Neural crest cell (in vitro differentiated cells): ENCODE measurements around the gene XIST. TPM values are rescaled to one million over a fixed set of nuclear protein-coding genes. Genes with fewer than 3 reads are reported as not detected.

Source experiments
- DNase-seq: peaks from one replicate; pipeline ENCODE4 v3.0.0; 2021; ENCODE audit warnings: low read depth, mixed read lengths, low spot score
- H3K27ac Mint-ChIP-seq: one replicate; pipeline ENCODE4 v1.8.0; 2021; ENCODE audit warnings: mild to moderate bottlenecking, mixed read lengths; ENCODE audit not compliant: unreplicated experiment
- H3K27me3 Mint-ChIP-seq: 2 replicates; pipeline ENCODE4 v1.8.0; 2021; ENCODE audit warnings: low read depth, mild to moderate bottlenecking, mixed read lengths
- H3K36me3 Mint-ChIP-seq: 2 replicates; pipeline ENCODE4 v1.8.0; 2021; ENCODE audit warnings: low read depth, mild to moderate bottlenecking, mixed read lengths
- H3K4me1 Mint-ChIP-seq: 2 replicates; pipeline ENCODE4 v1.8.0; 2021; ENCODE audit warnings: mixed read lengths
- H3K4me3 Mint-ChIP-seq: one replicate; pipeline ENCODE4 v1.8.0; 2021; ENCODE audit warnings: mild to moderate bottlenecking, mixed read lengths
- H3K9me3 Mint-ChIP-seq: 2 replicates; pipeline ENCODE4 v1.8.0; 2021; ENCODE audit warnings: mixed read lengths
- total RNA-seq: library from RNA; stranded (reverse); gene quantifications from 2 replicates; pipeline ENCODE4 v1.2.1, GENCODE V29; 2021
- TF ChIP-seq, protein P1 (sequence below): fragments of 200-600 bp; sonication (generic); conservative IDR thresholded peaks from 2 replicates; pipeline ENCODE4 v1.5.0; 2021; ENCODE audit warnings: antibody characterized with exemption, mild to moderate bottlenecking

XIST gene
- total RNA-seq, 1 donor from 2014 or later = not detected

DNA sequence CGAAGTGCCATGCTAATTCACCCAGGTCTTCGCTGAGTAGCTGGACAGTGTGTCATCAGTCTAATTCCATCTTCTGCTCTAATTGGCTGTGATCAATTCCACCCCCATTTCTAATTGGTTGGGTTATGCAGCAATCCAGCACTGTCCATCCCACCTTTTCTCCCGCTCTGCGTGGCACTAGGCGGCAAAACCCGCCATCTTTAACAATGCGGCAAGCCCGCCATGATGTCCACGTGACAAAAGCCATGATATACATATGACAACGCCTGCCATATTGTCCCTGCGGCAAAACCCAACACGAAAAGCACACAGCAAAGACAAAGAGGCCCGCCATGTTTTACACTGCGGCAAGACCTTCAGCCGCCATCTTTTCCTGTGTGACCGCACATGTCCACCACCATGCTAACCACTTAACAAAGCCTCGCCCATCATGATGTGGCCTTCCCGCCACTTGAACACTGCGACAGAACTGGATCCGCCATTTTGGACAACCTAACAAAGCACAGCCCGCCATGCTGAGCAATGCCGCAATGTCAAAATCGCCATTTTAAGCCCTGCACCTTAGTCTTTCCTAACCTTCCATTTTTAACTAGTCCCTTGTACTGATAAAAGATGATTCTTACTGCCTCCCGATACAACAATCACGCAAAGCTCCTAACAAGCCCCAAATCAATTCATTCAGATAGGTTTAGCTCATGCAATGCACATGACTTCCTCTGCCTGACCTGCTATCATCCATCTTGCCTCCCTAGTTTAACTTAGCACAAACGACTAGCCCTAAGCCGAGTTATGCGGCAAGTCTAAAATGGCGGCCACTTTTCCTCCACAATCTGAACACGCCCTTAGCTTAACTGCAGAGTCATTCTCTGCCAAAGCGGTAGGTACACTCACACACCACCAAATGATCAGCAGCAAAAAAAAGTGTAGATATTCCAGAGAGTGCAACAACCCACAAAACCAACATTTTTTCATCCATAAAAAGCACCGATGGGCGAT is 1.2 kb downstream of the XIST start:
- Mint-ChIP-seq H3K4me3 (no peak overlapping the region), H3K27ac (no peak overlapping the region), H3K4me1 (peaks cover 32% of the 10 kb centered on the region), H3K36me3 (peaks cover 5% of the 10 kb centered on the region), H3K27me3 (no peaks in the 10 kb centered on the region), H3K9me3 (peaks cover 6% of the 10 kb centered on the region)
- TF ChIP-seq, protein P1, sequence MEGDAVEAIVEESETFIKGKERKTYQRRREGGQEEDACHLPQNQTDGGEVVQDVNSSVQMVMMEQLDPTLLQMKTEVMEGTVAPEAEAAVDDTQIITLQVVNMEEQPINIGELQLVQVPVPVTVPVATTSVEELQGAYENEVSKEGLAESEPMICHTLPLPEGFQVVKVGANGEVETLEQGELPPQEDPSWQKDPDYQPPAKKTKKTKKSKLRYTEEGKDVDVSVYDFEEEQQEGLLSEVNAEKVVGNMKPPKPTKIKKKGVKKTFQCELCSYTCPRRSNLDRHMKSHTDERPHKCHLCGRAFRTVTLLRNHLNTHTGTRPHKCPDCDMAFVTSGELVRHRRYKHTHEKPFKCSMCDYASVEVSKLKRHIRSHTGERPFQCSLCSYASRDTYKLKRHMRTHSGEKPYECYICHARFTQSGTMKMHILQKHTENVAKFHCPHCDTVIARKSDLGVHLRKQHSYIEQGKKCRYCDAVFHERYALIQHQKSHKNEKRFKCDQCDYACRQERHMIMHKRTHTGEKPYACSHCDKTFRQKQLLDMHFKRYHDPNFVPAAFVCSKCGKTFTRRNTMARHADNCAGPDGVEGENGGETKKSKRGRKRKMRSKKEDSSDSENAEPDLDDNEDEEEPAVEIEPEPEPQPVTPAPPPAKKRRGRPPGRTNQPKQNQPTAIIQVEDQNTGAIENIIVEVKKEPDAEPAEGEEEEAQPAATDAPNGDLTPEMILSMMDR = no peak
- no peak for DNase-seq

DNA sequence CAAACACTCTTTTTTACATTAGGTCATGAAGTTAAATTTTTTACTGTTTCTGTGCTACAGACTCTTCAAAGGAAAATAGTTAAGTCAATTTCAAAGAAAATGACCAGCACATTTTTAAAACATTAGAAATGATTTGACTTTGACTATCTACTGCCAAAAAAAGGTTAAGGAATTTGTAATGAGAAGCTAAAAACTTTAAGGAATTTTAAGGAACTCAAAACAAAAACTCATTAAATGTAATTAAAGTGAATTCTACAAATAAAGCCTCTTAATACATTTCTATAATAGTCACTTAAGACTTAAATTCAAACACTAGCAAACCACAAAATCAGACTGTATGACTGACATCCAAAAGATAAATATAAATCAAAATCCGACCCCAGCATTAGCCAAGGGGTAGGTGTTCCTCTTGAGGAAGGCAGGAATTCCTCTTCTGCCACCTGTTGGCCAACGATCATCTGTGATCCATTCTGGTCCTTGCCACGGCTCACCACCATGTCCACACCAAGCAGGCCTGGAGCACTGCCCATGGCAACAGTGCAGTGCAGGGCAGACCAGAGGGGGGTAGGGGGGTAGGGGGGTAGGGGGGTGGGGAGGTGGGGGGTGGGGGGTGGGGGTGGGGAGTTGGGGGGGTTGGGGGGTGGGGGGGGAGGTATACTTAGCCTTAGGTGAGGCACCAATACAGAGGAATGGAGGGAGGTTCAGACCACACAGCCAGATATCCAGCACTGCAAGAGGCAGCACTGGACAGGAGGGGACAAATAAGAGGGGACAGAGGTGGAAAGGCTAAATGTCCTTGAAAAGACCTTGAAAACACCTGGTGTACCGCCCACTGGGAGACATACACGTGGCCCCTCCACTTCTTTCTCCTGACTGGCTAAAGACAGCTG is 2.1 kb downstream of the XIST start:
- peaks cover 6% of the 10 kb centered on the region for H3K9me3 Mint-ChIP-seq
- no peak overlapping the region for H3K4me3 Mint-ChIP-seq
- no peak for DNase-seq
- TF ChIP-seq, protein P1 = peak; percentile 41
- no peaks in the 10 kb centered on the region for H3K27me3 Mint-ChIP-seq
- no peak overlapping the region for H3K27ac Mint-ChIP-seq
- H3K4me1 Mint-ChIP-seq = peaks cover 24% of the 10 kb centered on the region
- H3K36me3 Mint-ChIP-seq = peaks cover 5% of the 10 kb centered on the region

DNA sequence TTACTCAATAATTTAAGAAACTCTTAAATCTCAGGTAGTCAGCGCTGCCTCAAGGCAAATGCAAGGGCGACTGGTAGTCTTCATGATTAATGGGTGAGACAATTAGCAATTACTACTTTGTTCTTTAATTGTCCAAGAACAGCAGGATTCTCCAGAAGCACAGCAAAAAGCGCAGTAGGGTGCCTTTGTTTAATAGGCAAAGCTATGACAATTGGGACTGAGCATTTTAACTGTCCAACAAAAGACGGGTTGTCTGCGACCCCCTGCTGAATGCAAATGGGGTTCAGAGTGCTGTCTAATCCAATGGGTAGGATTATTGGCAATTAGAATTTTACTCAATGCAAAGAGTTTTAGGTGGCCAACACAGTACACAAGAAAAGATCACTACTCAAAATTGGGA is 3.4 kb downstream of the XIST start:
- TF ChIP-seq, protein P1 = no peak
- H3K4me1 Mint-ChIP-seq = peaks cover 22% of the 10 kb centered on the region
- H3K27ac Mint-ChIP-seq = no peak overlapping the region
- no peaks in the 10 kb centered on the region for H3K27me3 Mint-ChIP-seq
- H3K9me3 Mint-ChIP-seq = peaks cover 6% of the 10 kb centered on the region
- DNase-seq = no peak
- H3K36me3 Mint-ChIP-seq = peaks cover 5% of the 10 kb centered on the region
- no peak overlapping the region for H3K4me3 Mint-ChIP-seq

DNA sequence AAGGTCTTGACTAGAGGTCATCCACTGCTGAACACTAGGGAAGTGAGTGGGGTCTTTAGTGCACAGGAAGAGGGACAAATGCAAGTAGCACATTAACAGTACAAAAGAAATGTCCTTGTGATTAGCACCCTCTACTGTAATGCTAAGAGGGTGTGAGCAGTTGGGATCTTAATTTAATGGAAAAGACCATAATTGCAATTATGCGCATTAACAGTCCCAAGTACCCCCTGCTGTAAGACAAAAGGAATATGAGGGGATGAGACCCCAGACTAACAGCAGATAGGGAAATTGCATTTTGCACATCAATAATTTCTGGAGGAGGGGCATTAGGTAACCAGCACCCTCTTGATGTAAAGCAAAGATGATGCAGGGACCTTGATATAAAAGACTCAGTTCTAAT is 4.5 kb downstream of the XIST start:
- peaks cover 22% of the 10 kb centered on the region for H3K4me1 Mint-ChIP-seq
- TF ChIP-seq, protein P1 = no peak
- H3K4me3 Mint-ChIP-seq = no peak overlapping the region
- peaks cover 5% of the 10 kb centered on the region for H3K36me3 Mint-ChIP-seq
- peaks cover 6% of the 10 kb centered on the region for H3K9me3 Mint-ChIP-seq
- no peak overlapping the region for H3K27ac Mint-ChIP-seq
- no peak for DNase-seq
- H3K27me3 Mint-ChIP-seq = no peaks in the 10 kb centered on the region

DNA sequence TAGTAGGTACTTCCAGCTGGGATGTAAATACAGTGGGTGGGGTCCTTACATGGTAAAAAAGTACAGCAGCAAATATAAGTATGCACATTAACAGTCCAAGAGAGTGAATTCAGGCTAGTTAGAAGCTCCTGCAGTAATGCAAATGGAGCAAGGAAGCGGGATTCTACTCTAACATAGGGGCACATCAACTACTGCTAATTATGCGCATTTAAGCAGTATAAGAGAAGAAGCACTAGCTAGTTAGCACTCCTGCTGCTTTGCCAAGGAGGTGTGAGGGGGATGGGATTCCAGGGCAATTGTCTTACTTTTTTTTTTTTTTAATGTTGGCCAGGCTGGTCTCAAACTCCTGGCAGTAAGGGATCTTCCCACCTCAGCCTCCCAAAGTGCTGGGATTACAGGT is 5.4 kb downstream of the XIST start:
- Mint-ChIP-seq H3K4me3 (no peak overlapping the region), H3K27me3 (no peaks in the 10 kb centered on the region)
- TF ChIP-seq, protein P1 = no peak

More for the DNA sequence above, 5.4 kb downstream of the XIST start:
- H3K4me1 Mint-ChIP-seq = peaks cover 22% of the 10 kb centered on the region
- peaks cover 6% of the 10 kb centered on the region for H3K9me3 Mint-ChIP-seq
- no peak for DNase-seq
- no peak overlapping the region for H3K27ac Mint-ChIP-seq
- peaks cover 5% of the 10 kb centered on the region for H3K36me3 Mint-ChIP-seq
